PC-3 (cell line): Measurements from ENCODE around the gene EIPR1. TPM values are rescaled to one million over a fixed set of nuclear protein-coding genes. Genes with fewer than 3 reads are reported as not detected.

Source experiments
- ATAC-seq: fragments of 200-7000 bp; cut with Tn5 transposase; 2 replicates; pipeline ENCODE4 v1.9.1; 2020; ENCODE audit warnings: mild to moderate bottlenecking, moderate library complexity
- BruUV-seq: library from RNA; stranded (reverse); fragments of 400-500 nt; replicated peaks from 2 replicates; lab custom pipeline; 2021; lab: Mats Ljungman, UMichigan
- CTCF ChIA-PET: fragments of 300-600 bp; sonication (Branson Sonifier 250); formaldehyde crosslinking; loops from one replicate; lab custom pipeline; 2022; ENCODE audit warnings: antibody characterized with exemption; lab: Charles Lee
- POLR2A ChIA-PET: fragments of 300-600 bp; sonication (Branson Sonifier 250); formaldehyde crosslinking; loops from one replicate; lab custom pipeline; 2022; ENCODE audit warnings: antibody characterized with exemption; ENCODE audit not compliant: unreplicated experiment; lab: Charles Lee
- DNase-seq: peaks from one replicate; pipeline ENCODE4 v3.0.0-alpha.2; 2015
- H2AFZ ChIP-seq: fragments of 300-600 bp; sonication (generic); 2 replicates; pipeline ENCODE4 v1.6.0; 2016; ENCODE audit warnings: antibody characterized with exemption, low read length
- H3F3A ChIP-seq: fragments of 300-600 bp; sonication (generic); one replicate; pipeline ENCODE4 v1.6.0; 2017; ENCODE audit warnings: antibody characterized with exemption, low read length, control low read depth, mild to moderate bottlenecking; ENCODE audit not compliant: unreplicated experiment
- H3K27ac ChIP-seq: fragments of 300-600 bp; sonication (generic); 2 replicates; pipeline ENCODE4 v1.5.1; 2016; ENCODE audit warnings: mild to moderate bottlenecking, low read length
- H3K27me3 ChIP-seq: fragments of 300-600 bp; sonication (generic); 2 replicates; pipeline ENCODE4 v1.6.1; 2016; ENCODE audit warnings: low read length, mixed read lengths
- H3K36me3 ChIP-seq: fragments of 300-600 bp; sonication (generic); 2 replicates; pipeline ENCODE4 v1.6.1; 2016; ENCODE audit warnings: low read depth, mixed run types, low read length, mixed read lengths
- H3K4me1 ChIP-seq: fragments of 300-600 bp; sonication (generic); 2 replicates; pipeline ENCODE4 v1.5.1; 2016; ENCODE audit warnings: low read length; ENCODE audit not compliant: insufficient read depth
- H3K4me2 ChIP-seq: fragments of 300-600 bp; sonication (generic); 2 replicates; pipeline ENCODE4 v1.6.0; 2016; ENCODE audit warnings: low read length
- H3K4me3 ChIP-seq: fragments of 300-600 bp; sonication (generic); 2 replicates; pipeline ENCODE4 v1.5.1; 2016; ENCODE audit warnings: mild to moderate bottlenecking, low read length, mixed read lengths
- H3K79me2 ChIP-seq: fragments of 300-600 bp; sonication (generic); 2 replicates; pipeline ENCODE4 v1.6.1; 2017; ENCODE audit warnings: low read length, mixed read lengths
- H3K9ac ChIP-seq: fragments of 300-600 bp; sonication (generic); 2 replicates; pipeline ENCODE4 v1.6.0; 2016; ENCODE audit warnings: mild to moderate bottlenecking, low read length
- H3K9me2 ChIP-seq: fragments of 300-600 bp; sonication (generic); replicated peaks from 2 replicates; pipeline ENCODE4 v1.6.1; 2016; ENCODE audit warnings: mixed run types, low read length, mixed read lengths
- H3K9me3 ChIP-seq: fragments of 300-600 bp; sonication (generic); 2 replicates; pipeline ENCODE4 v1.6.1; 2016; ENCODE audit warnings: low read length, mixed read lengths
- H4K20me1 ChIP-seq: fragments of 300-600 bp; sonication (generic); 2 replicates; pipeline ENCODE4 v1.6.1; 2016; ENCODE audit warnings: low read length, mixed read lengths
- CTCF ChIP-seq: fragments of 300-600 bp; sonication (generic); conservative IDR thresholded peaks from 2 replicates; pipeline ENCODE4 v1.5.1; 2017; ENCODE audit warnings: antibody characterized with exemption, low read depth, mild to moderate bottlenecking, low read length
- EZH2 ChIP-seq: fragments of 300-600 bp; sonication (generic); IDR thresholded peaks from one replicate; pipeline ENCODE4 v1.6.1; 2017; ENCODE audit warnings: antibody characterized with exemption, mild to moderate bottlenecking, low read length; ENCODE audit not compliant: unreplicated experiment
- EZH2phosphoT487 ChIP-seq: fragments of 300-600 bp; sonication (generic); IDR thresholded peaks from 2 replicates; pipeline ENCODE4 v1.6.1; 2018; ENCODE audit warnings: mild to moderate bottlenecking, antibody characterized with exemption, low read length, borderline replicate concordance
- intact Hi-C: fragments of 100-400 bp; cut with micrococcal nuclease; formaldehyde crosslinking; loops from 2 replicates; pipeline ENCODE4 v1.9.0; 2023
- total RNA-seq: library from RNA; depleted of rRNA; stranded (reverse); fragments of >200 nt; gene quantifications from 2 replicates; pipeline ENCODE4 v1.2.3, GENCODE V29; 2014

EIPR1 gene
- total RNA-seq, 1 experiment from 2014 or later: 90.1 TPM

- no peaks in the 10 kb centered on the region for H3K27me3 ChIP-seq
- no TSS peak for BruUV-seq
- ChIA-PET CTCF (no interaction called here), POLR2A (no interaction called here)
- H3K9ac ChIP-seq: no peak overlapping the region
- H3K4me1 ChIP-seq: no peaks in the 10 kb centered on the region
- no peak for DNase-seq
- no peak overlapping the region for H3K4me2 ChIP-seq
- no peaks in the 10 kb centered on the region for H3K9me3 ChIP-seq
- intact Hi-C loops: no loop called here
- no peaks in the 10 kb centered on the region for H3K9me2 ChIP-seq
- no peaks in the 10 kb centered on the region for H4K20me1 ChIP-seq
- H3K27ac ChIP-seq: no peak overlapping the region
- ATAC-seq: no peak
- H3K79me2 ChIP-seq: no peaks in the 10 kb centered on the region
- H3F3A ChIP-seq: no peaks in the 10 kb centered on the region
- H3K36me3 ChIP-seq: no peaks in the 10 kb centered on the region
- TF ChIP-seq CTCF: no peak
- TF ChIP-seq EZH2phosphoT487: no peak
- no peak for TF ChIP-seq EZH2
- no peak overlapping the region for H3K4me3 ChIP-seq
- H2AFZ ChIP-seq: no peak overlapping the region
Observed at GRCh38 chr2:3147651-3148530, 229.7 kb downstream of the EIPR1 start.

GRCh38 chr2:3146772-3147650, 230.6 kb downstream of the EIPR1 start:
- no peak overlapping the region for H3K4me2 ChIP-seq
- H3F3A ChIP-seq: no peaks in the 10 kb centered on the region
- ChIA-PET POLR2A (no interaction called here), CTCF (no interaction called here)
- no peak overlapping the region for H2AFZ ChIP-seq
- H3K79me2 ChIP-seq: no peaks in the 10 kb centered on the region
- H3K9me2 ChIP-seq: no peaks in the 10 kb centered on the region
- BruUV-seq: no TSS peak
- H3K4me1 ChIP-seq: no peaks in the 10 kb centered on the region
- H3K36me3 ChIP-seq: no peaks in the 10 kb centered on the region
- no peaks in the 10 kb centered on the region for H3K9me3 ChIP-seq
- DNase-seq (no peak), ATAC-seq (no peak)
- H3K27me3 ChIP-seq: no peaks in the 10 kb centered on the region
- H3K4me3 ChIP-seq: no peak overlapping the region
- H4K20me1 ChIP-seq: no peaks in the 10 kb centered on the region
- no peak overlapping the region for H3K27ac ChIP-seq
- intact Hi-C loops: no loop called here
- no peak for TF ChIP-seq EZH2
- no peak for TF ChIP-seq CTCF
- TF ChIP-seq EZH2phosphoT487: no peak
- no peak overlapping the region for H3K9ac ChIP-seq
